GM21515 (cell line): ENCODE data around the gene BRMS1.
"Not testable (repeated sequence)": the region's sequence is repeated elsewhere in the genome, so short reads cannot be mapped to it uniquely, and the experiment has no call there.

Experiments
- ATAC-seq: cut with Tn5 transposase; IDR thresholded peaks from one replicate; pipeline ENCODE4 v1.9.1; 2021; ENCODE audit not compliant: unreplicated experiment

BRMS1 gene, protein sequence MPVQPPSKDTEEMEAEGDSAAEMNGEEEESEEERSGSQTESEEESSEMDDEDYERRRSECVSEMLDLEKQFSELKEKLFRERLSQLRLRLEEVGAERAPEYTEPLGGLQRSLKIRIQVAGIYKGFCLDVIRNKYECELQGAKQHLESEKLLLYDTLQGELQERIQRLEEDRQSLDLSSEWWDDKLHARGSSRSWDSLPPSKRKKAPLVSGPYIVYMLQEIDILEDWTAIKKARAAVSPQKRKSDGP

DNA sequence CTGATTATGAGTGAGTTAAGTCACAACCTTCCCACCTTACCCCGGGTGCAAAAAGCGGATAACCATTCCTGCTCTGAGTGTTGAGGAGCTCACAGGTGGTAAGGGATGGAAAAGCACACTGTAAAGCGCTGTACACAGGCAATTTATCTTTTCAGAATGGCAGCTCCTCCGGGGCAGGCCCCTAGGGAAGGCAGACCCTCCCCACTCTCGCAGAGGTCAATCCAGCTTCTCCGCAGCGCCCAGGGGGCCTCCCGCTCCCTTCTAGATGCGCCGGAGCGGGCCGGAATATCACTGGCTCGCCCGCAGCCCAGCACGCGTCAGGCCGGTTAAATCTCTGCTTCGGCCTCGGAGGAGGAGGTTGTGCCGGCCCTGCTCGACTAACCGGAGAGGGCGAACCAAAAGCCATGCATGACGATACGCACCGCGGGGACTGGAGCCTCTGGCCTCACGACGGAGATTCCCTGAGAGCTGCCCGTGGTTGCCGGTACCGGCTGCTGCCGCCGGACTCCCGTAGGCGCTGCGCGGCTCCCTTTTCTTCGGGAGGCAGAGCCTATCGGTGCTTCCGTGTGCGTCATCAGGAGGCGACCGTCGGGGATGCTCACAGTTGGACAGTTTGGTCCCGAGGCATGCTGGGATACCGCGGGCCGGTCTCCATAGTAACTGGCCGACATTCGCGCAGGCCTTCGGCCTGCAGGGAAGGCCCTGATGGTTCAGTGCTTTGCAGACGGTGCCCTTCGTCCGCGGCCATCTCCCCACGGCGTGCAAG lies at the start of gene BRMS1:
BRMS1 (minus strand) TSS at position 555 of the 766 bp plus-strand sequence. CDS start 2,870 bp downstream, outside the sequence.
- ATAC-seq: peak; percentile 68

DNA sequence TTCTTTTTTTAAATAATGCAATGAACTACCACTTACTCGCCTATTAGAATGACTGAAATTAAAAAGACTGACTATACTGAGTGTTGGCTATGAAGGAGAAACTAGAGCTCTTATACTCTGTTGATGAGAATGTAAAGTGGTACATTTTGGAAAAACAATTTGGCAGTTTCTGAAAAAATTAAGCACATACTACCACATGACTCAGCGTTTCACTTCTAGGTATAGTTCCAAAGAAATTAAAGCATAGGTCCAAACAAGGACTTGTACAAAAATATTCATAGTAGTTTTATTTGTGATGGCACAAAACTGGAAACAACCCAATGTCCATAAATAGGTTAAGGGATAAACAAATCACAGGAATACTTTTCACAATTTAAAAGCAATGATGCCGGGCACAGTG lies 49.0 kb upstream of the BRMS1 start:
- ATAC-seq: no peak

DNA sequence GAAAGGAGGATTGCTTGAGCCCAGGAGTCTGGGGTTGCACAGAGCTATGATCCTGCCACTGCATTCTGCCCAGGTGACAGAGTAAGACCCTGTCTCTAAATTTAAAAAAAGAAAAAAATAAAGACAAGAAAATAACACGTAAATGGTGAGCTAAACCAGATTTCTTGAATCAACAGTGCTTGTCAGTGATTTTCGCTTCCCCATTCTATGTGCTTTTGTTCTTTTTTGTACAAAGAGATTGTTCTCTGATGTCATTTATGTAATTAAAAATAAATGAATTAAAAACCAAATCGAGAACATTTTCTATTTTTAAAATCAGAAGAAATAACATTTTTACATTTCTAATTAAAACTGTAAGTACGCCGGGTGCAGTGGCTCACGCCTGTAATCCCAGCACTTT lies 46.4 kb upstream of the BRMS1 start:
- no peak for ATAC-seq

DNA sequence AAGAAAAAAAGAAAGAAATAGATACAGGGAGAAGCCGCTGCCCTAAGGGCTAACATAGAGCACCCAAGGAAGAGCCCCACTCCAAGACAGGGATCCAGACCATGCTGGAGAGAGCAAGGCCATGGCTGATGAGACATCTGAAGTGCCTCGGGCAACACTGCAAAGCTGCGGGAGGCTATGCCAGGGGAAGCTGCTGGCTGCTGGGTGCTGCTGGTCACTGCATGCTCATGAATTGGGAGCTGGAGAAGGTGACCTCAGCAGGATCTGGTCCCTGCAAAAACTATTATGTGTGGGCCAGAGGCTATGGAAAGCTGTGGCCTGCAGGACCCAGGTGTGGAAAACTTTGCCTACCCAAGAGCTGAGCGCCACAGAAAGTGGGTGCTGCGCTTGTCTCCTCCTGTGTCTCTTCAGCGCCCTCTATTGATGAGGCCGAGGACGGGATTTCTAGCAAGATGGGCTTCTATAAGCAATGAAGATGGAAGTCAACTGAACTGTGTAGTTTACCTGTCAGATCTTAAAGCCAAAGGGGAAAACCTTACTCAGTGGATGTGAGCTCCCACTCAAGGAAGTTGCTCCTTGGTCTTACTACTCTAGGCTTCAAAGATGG lies 44.0 kb upstream of the BRMS1 start:
- ATAC-seq: no peak

DNA sequence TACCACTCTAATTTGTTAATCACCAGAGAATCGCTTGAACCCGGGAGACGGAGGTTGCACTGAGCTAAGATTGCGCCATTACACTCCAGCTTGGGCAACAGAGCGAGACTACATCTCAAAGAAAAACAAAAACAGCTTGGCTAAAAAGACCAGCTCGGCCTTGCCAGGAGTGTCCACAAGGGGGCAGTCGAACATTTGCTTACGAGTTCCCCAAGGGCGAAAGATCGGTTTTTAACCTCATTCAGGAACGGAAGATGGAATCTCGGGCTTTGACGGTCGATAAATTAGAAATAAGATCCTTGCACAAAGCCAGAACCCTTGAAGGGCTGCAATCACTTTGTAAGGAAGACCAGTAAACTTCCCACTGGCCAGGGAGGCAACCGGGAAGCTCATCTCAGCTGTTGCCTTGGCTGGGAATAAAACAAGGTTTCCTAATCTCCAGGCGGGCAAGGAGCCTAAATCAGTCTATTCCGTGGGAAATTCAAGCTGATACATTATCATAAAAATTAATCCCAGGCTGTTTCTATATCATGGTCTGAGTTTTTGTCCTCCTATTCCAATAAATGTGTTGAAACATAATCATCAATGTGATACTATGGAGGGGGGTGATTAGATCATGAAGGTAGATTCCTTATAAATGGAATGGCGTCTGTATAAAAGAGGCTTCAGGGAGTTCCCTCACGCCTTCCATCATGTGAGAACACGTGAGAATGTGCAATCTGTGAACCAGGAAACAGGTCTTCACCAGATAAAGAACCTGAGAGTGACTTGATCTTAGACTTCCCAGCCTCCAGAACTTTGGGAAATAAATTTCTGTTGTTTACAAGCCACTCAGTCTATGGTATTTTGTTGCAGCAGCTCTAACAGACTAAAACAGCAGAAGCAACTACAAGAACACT lies 41.5 kb upstream of the BRMS1 start:
- no peak for ATAC-seq

DNA sequence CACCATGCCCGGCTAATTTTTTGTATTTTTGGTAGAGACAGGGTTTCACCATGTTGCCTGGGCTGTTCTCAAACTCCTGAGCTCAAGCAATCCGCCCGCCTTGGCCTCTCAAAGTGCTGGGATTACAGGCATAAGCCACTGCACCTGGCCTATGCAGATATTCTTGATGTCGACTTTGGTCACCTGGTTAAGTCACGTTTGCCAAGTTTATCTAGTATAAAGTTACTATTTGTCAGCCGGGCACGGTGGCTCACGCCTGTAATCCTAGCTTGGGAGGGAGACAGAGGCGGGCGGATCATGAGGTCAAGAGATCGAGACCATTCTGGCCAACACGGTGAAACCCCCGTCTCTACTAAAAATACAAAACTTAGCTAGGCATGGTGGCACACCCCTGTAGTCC lies 39.4 kb upstream of the BRMS1 start:
- not testable (repeated sequence) for ATAC-seq

DNA sequence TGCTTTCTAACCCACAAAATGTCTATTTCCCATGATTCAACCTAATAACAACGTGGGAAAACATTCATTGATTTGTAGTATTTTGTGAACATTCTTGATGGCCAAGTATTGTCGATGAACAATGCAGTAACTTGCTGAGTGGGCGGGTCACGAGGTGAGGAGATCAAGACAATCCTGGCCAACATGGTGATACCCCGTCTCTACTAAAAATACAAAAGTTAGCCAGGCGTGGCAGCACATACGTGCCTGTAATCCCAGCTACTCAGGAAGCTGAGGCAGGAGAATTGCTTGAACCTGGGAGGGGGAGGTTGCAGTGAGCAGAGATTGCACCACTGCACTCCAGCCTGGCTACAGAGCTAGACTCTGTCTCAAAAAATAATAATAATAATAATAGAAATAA lies 35.4 kb upstream of the BRMS1 start:
- ATAC-seq: not testable (repeated sequence)

GRCh38 chr11:66373690-66374287 lies 28.9 kb upstream of the BRMS1 start:
- not testable (repeated sequence) for ATAC-seq

- no peak for ATAC-seq
These were observed 28.4 kb upstream of the BRMS1 start for GRCh38 chr11:66373265-66373664.

GRCh38 chr11:66371627-66372415 lies 26.9 kb upstream of the BRMS1 start, which contains the start of gene SLC29A2:
TSS of gene SLC29A2 (minus strand) at chr11:66371760. CDS start at chr11:66371591, 169 bp downstream.
- peak; percentile 64 for ATAC-seq

- no peak for ATAC-seq
These were observed 24.4 kb upstream of the BRMS1 start for GRCh38 chr11:66369073-66369894.

- no peak for ATAC-seq
These were observed 23.6 kb upstream of the BRMS1 start for GRCh38 chr11:66368484-66368883.

- ATAC-seq: no peak
These were observed 22.8 kb upstream of the BRMS1 start for GRCh38 chr11:66367561-66368312.

GRCh38 chr11:66366844-66367477 lies 22.1 kb upstream of the BRMS1 start:
- ATAC-seq: no peak

GRCh38 chr11:66365711-66366619 lies 21.1 kb upstream of the BRMS1 start:
- no peak for ATAC-seq

GRCh38 chr11:66365166-66365565 lies 20.3 kb upstream of the BRMS1 start:
- no peak for ATAC-seq
